DMS114 treated with DMSO at 0.1 percent for 48 hours (cell line): ENCODE data around the gene ELOVL5.
"Not testable (repeated sequence)": the region's sequence is repeated elsewhere in the genome, so short reads cannot be mapped to it uniquely, and the experiment has no call there.

Experiments
- DNase-seq: peaks from one replicate; lab custom pipeline; 2025; ENCODE audit not compliant: unreplicated experiment; lab: John Stamatoyannopoulos, UW

ELOVL5 gene

GRCh38 chr6:53306819-53307347, 41.9 kb downstream of the ELOVL5 start:
- no peak for DNase-seq

- DNase-seq = not testable (repeated sequence)
Measured at GRCh38 chr6:53306217-53306616, 42.5 kb downstream of the ELOVL5 start.

GRCh38 chr6:53305506-53306005, 43.2 kb downstream of the ELOVL5 start:
- DNase-seq = not testable (repeated sequence)

GRCh38 chr6:53304953-53305352, 43.8 kb downstream of the ELOVL5 start:
- DNase-seq = not testable (repeated sequence)

GRCh38 chr6:53302678-53303360, 45.9 kb downstream of the ELOVL5 start:
- no peak for DNase-seq

- no peak for DNase-seq
Measured at GRCh38 chr6:53301801-53302537, 46.8 kb downstream of the ELOVL5 start.

GRCh38 chr6:53300656-53301551, 47.8 kb downstream of the ELOVL5 start:
- DNase-seq = no peak

GRCh38 chr6:53299331-53300005, 49.3 kb downstream of the ELOVL5 start:
- DNase-seq = no peak

GRCh38 chr6:53297004-53297403, 51.7 kb downstream of the ELOVL5 start:
- no peak for DNase-seq

- DNase-seq = no peak
Measured at GRCh38 chr6:53295176-53295575, 53.6 kb downstream of the ELOVL5 start.

- no peak for DNase-seq
Measured at GRCh38 chr6:53294611-53295010, 54.1 kb downstream of the ELOVL5 start.

- DNase-seq = no peak
Measured at GRCh38 chr6:53294095-53294494, 54.7 kb downstream of the ELOVL5 start.

GRCh38 chr6:53293691-53294090, 55.1 kb downstream of the ELOVL5 start:
- DNase-seq = no peak

GRCh38 chr6:53290537-53291510, 57.9 kb downstream of the ELOVL5 start:
- no peak for DNase-seq

- no peak for DNase-seq
Measured at GRCh38 chr6:53287336-53288225, 61.2 kb downstream of the ELOVL5 start.

- DNase-seq = no peak
Measured at GRCh38 chr6:53284901-53285300, 63.8 kb downstream of the ELOVL5 start.

GRCh38 chr6:53282741-53283140, 66.0 kb downstream of the ELOVL5 start:
- DNase-seq = no peak

GRCh38 chr6:53282234-53282633, 66.5 kb downstream of the ELOVL5 start:
- no peak for DNase-seq
